ENCODE measurements around the gene CEP20.

Gene CEP20

GRCh38 chr16:15836965-15837611 lies 51.3 kb downstream of the CEP20 start:
- DNase-seq (ENCODE audit: insufficient read length, low spot score) (no peak), FAIRE-seq (no peak)

GRCh38 chr16:15836074-15836473 lies 52.3 kb downstream of the CEP20 start:
- no peak for DNase-seq (ENCODE audit: insufficient read length, low spot score)
- no peak for TF ChIP-seq TAF1 (IDR thresholded peaks at IDR 0.05; ENCODE audit: low read depth, low read length)
- TF ChIP-seq POLR2A (IDR thresholded peaks at IDR 0.05; ENCODE audit: low read depth, low read length), result no peak
- no peak for TF ChIP-seq PAX5 (IDR thresholded peaks at IDR 0.05; ENCODE audit: insufficient read depth, low read length, severe bottlenecking)
- TF ChIP-seq POLR2AphosphoS5 (IDR thresholded peaks at IDR 0.05; ENCODE audit: low read depth, low read length), result no peak
- no peak for TF ChIP-seq POU2F2 (IDR thresholded peaks at IDR 0.05; ENCODE audit: low read depth, low read length)
- TF ChIP-seq SPI1 (IDR thresholded peaks at IDR 0.05; ENCODE audit: low read depth, low read length), result no peak
- FAIRE-seq, result no peak

More at GRCh38 chr16:15836965-15837611, 51.3 kb downstream of the CEP20 start:
- TF ChIP-seq TAF1 (IDR thresholded peaks at IDR 0.05; ENCODE audit: low read depth, low read length), result no peak
- TF ChIP-seq PAX5 (IDR thresholded peaks at IDR 0.05; ENCODE audit: insufficient read depth, low read length, severe bottlenecking), result no peak
- TF ChIP-seq POLR2AphosphoS5 (IDR thresholded peaks at IDR 0.05; ENCODE audit: low read depth, low read length), result no peak
- TF ChIP-seq POU2F2 (IDR thresholded peaks at IDR 0.05; ENCODE audit: low read depth, low read length), result no peak
- TF ChIP-seq POLR2A (IDR thresholded peaks at IDR 0.05; ENCODE audit: low read depth, low read length), result no peak
- TF ChIP-seq SPI1 (IDR thresholded peaks at IDR 0.05; ENCODE audit: low read depth, low read length), result no peak

- FAIRE-seq, result no peak
- no peak for DNase-seq (ENCODE audit: insufficient read length, low spot score)
- no peak for TF ChIP-seq POU2F2 (IDR thresholded peaks at IDR 0.05; ENCODE audit: low read depth, low read length)
- TF ChIP-seq POLR2A (IDR thresholded peaks at IDR 0.05; ENCODE audit: low read depth, low read length), result no peak
- TF ChIP-seq SPI1 (IDR thresholded peaks at IDR 0.05; ENCODE audit: low read depth, low read length), result no peak
- TF ChIP-seq POLR2AphosphoS5 (IDR thresholded peaks at IDR 0.05; ENCODE audit: low read depth, low read length), result no peak
- no peak for TF ChIP-seq PAX5 (IDR thresholded peaks at IDR 0.05; ENCODE audit: insufficient read depth, low read length, severe bottlenecking)
- no peak for TF ChIP-seq TAF1 (IDR thresholded peaks at IDR 0.05; ENCODE audit: low read depth, low read length)
These were observed 53.1 kb downstream of the CEP20 start for GRCh38 chr16:15835136-15835878.

GRCh38 chr16:15834502-15834901 lies 53.9 kb downstream of the CEP20 start:
- FAIRE-seq, result no peak
- TF ChIP-seq POLR2A (IDR thresholded peaks at IDR 0.05; ENCODE audit: low read depth, low read length) (no peak), POU2F2 (IDR thresholded peaks at IDR 0.05; ENCODE audit: low read depth, low read length) (no peak), POLR2AphosphoS5 (IDR thresholded peaks at IDR 0.05; ENCODE audit: low read depth, low read length) (no peak), SPI1 (IDR thresholded peaks at IDR 0.05; ENCODE audit: low read depth, low read length) (no peak), TAF1 (IDR thresholded peaks at IDR 0.05; ENCODE audit: low read depth, low read length) (no peak), PAX5 (IDR thresholded peaks at IDR 0.05; ENCODE audit: insufficient read depth, low read length, severe bottlenecking) (no peak)
- no peak for DNase-seq (ENCODE audit: insufficient read length, low spot score)

- FAIRE-seq (no peak), DNase-seq (ENCODE audit: insufficient read length, low spot score) (no peak)
- TF ChIP-seq TAF1 (IDR thresholded peaks at IDR 0.05; ENCODE audit: low read depth, low read length) (no peak), POLR2AphosphoS5 (IDR thresholded peaks at IDR 0.05; ENCODE audit: low read depth, low read length) (no peak), PAX5 (IDR thresholded peaks at IDR 0.05; ENCODE audit: insufficient read depth, low read length, severe bottlenecking) (no peak), SPI1 (IDR thresholded peaks at IDR 0.05; ENCODE audit: low read depth, low read length) (no peak), POU2F2 (IDR thresholded peaks at IDR 0.05; ENCODE audit: low read depth, low read length) (no peak), POLR2A (IDR thresholded peaks at IDR 0.05; ENCODE audit: low read depth, low read length) (no peak)
These were observed 54.9 kb downstream of the CEP20 start for GRCh38 chr16:15833541-15833940.

GRCh38 chr16:15832241-15832640 lies 56.2 kb downstream of the CEP20 start:
- no peak for FAIRE-seq
- no peak for DNase-seq (ENCODE audit: insufficient read length, low spot score)
- TF ChIP-seq TAF1 (IDR thresholded peaks at IDR 0.05; ENCODE audit: low read depth, low read length), result no peak
- no peak for TF ChIP-seq POLR2A (IDR thresholded peaks at IDR 0.05; ENCODE audit: low read depth, low read length)
- no peak for TF ChIP-seq SPI1 (IDR thresholded peaks at IDR 0.05; ENCODE audit: low read depth, low read length)
- TF ChIP-seq POLR2AphosphoS5 (IDR thresholded peaks at IDR 0.05; ENCODE audit: low read depth, low read length), result no peak

GRCh38 chr16:15830832-15831451 lies 57.5 kb downstream of the CEP20 start:
- DNase-seq (ENCODE audit: insufficient read length, low spot score) (no peak), FAIRE-seq (no peak)
- no peak for TF ChIP-seq POLR2AphosphoS5 (IDR thresholded peaks at IDR 0.05; ENCODE audit: low read depth, low read length)
- no peak for TF ChIP-seq PAX5 (IDR thresholded peaks at IDR 0.05; ENCODE audit: insufficient read depth, low read length, severe bottlenecking)
- no peak for TF ChIP-seq POLR2A (IDR thresholded peaks at IDR 0.05; ENCODE audit: low read depth, low read length)
- TF ChIP-seq POU2F2 (IDR thresholded peaks at IDR 0.05; ENCODE audit: low read depth, low read length), result no peak

GRCh38 chr16:15829460-15829859 lies 58.9 kb downstream of the CEP20 start:
- DNase-seq (ENCODE audit: insufficient read length, low spot score), result no peak
- no peak for FAIRE-seq
- TF ChIP-seq POLR2AphosphoS5 (IDR thresholded peaks at IDR 0.05; ENCODE audit: low read depth, low read length) (no peak), SPI1 (IDR thresholded peaks at IDR 0.05; ENCODE audit: low read depth, low read length) (peak; percentile 6; the same call in 1 of the 2 replicates), TAF1 (IDR thresholded peaks at IDR 0.05; ENCODE audit: low read depth, low read length) (no peak), POU2F2 (IDR thresholded peaks at IDR 0.05; ENCODE audit: low read depth, low read length) (no peak), PAX5 (IDR thresholded peaks at IDR 0.05; ENCODE audit: insufficient read depth, low read length, severe bottlenecking) (no peak), POLR2A (IDR thresholded peaks at IDR 0.05; ENCODE audit: low read depth, low read length) (no peak)

GRCh38 chr16:15827709-15828343 lies 60.6 kb downstream of the CEP20 start:
- no peak for FAIRE-seq
- no peak for TF ChIP-seq PAX5 (IDR thresholded peaks at IDR 0.05; ENCODE audit: insufficient read depth, low read length, severe bottlenecking)
- no peak for TF ChIP-seq POU2F2 (IDR thresholded peaks at IDR 0.05; ENCODE audit: low read depth, low read length)
- TF ChIP-seq POLR2AphosphoS5 (IDR thresholded peaks at IDR 0.05; ENCODE audit: low read depth, low read length), result no peak
- no peak for TF ChIP-seq TAF1 (IDR thresholded peaks at IDR 0.05; ENCODE audit: low read depth, low read length)
- no peak for TF ChIP-seq POLR2A (IDR thresholded peaks at IDR 0.05; ENCODE audit: low read depth, low read length)
- TF ChIP-seq SPI1 (IDR thresholded peaks at IDR 0.05; ENCODE audit: low read depth, low read length), result no peak
- no peak for DNase-seq (ENCODE audit: insufficient read length, low spot score)

Data from GM12891 (cell line).